HG03442 (cell line): ENCODE measurements around the gene JMJD1C.
A peak's percentile ranks its signal among the peaks of the same experiment; 100 is the strongest.
"Not testable (repeated sequence)": the region's sequence is repeated elsewhere in the genome, so short reads cannot be mapped to it uniquely, and the experiment has no call there.

Experiments used
- ATAC-seq: cut with Tn5 transposase; IDR thresholded peaks from one replicate; pipeline ENCODE4 v1.9.1; 2021; ENCODE audit warnings: mild to moderate bottlenecking, moderate library complexity; ENCODE audit not compliant: unreplicated experiment

JMJD1C gene, protein sequence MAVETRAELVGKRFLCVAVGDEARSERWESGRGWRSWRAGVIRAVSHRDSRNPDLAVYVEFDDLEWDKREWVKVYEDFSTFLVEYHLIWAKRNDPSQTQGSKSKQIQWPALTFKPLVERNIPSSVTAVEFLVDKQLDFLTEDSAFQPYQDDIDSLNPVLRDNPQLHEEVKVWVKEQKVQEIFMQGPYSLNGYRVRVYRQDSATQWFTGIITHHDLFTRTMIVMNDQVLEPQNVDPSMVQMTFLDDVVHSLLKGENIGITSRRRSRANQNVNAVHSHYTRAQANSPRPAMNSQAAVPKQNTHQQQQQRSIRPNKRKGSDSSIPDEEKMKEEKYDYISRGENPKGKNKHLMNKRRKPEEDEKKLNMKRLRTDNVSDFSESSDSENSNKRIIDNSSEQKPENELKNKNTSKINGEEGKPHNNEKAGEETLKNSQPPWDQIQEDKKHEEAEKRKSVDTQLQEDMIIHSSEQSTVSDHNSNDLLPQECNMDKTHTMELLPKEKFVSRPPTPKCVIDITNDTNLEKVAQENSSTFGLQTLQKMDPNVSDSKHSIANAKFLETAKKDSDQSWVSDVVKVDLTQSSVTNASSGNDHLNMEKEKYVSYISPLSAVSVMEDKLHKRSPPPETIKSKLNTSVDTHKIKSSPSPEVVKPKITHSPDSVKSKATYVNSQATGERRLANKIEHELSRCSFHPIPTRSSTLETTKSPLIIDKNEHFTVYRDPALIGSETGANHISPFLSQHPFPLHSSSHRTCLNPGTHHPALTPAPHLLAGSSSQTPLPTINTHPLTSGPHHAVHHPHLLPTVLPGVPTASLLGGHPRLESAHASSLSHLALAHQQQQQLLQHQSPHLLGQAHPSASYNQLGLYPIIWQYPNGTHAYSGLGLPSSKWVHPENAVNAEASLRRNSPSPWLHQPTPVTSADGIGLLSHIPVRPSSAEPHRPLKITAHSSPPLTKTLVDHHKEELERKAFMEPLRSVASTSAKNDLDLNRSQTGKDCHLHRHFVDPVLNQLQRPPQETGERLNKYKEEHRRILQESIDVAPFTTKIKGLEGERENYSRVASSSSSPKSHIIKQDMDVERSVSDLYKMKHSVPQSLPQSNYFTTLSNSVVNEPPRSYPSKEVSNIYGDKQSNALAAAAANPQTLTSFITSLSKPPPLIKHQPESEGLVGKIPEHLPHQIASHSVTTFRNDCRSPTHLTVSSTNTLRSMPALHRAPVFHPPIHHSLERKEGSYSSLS (N-terminal part only)

DNA sequence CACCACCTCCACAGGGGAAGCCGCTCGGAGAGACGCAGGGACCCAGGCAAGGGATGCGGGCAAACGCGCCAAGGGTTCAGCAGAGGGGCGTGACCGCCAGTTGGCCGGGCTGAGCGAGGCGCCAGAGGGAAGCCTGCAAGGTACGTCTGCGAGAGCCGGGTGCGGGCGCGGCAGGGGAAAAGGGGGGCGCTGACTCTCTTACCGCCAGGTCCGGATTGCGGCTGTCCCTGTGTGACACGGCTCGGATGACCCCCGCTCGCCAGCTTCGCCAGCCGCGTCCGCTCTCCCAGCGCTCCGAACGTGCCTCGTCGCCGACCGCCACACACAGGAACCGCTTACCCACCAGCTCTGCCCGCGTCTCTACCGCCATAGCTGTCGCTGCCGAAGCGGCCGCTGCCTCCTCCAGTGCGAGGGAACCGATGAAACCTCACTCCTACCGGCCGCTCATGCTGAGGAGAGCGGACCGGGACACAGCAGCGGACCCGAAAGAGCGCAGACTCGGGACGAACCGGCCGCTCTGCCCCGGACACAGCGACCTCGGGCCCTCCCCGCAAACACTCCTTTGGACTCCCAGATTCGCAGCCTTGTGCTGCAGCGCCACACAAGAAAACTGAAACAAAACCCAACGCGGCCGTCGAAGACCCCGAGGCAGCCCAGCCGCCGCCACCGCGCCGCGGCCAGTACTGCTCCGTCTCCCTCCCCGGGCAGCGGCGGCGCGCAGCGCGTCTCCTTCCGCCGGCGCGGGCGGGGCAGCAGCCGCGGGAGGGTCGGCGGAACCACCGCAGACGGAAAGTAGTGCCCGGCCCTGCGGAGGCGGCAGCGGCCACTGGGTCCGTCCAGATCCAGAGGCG is at the start of gene JMJD1C:
Gene JMJD1C, minus strand, starts transcription at position 685 of the 851 bp plus-strand sequence. Its CDS starts 315 bp downstream, at position 370.
- peak; percentile 67 for ATAC-seq

- ATAC-seq: no peak
Observed at GRCh38 chr10:63515002-63515763, 49.4 kb upstream of the JMJD1C start.

GRCh38 chr10:63506554-63506953 is 40.8 kb upstream of the JMJD1C start:
- ATAC-seq: no peak

- ATAC-seq: no peak
Observed at GRCh38 chr10:63505562-63505961, 39.8 kb upstream of the JMJD1C start.

DNA sequence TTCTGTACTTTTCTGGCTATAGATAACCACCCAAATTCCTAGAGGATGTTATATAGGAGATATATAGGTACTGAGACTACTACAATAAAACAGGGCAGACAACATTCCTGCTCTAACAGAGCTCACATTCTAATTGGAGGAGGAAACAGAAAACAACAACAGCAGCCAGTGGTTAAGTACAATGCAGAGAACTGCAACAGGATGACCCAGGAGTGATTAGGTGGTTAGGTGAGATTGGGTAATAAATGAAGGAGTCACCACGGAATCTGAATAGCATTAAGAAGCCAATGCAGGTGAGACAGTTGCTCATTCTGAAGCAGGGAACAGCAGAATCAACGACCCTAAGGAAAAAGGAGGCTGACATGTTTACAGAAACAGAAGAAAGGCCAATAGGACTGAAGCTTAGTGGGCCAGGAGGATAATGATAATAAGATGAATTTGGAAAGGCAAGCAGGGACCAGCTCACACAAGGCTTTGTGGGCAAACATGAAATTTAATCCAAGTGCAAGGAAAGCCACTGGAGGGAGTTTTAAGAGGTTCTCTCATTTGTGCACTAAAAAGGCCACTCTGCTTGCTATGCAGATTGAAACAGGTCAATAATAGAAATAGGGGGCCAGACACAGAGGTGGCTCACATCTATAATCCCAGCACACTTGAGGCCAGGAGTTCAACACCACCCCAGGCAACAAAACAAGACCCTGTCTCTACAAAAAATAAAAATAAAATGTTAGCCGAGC is 38.5 kb upstream of the JMJD1C start:
- no peak for ATAC-seq

GRCh38 chr10:63503395-63503794 is 37.6 kb upstream of the JMJD1C start:
- no peak for ATAC-seq

GRCh38 chr10:63502832-63503231 is 37.1 kb upstream of the JMJD1C start:
- no peak for ATAC-seq

DNA sequence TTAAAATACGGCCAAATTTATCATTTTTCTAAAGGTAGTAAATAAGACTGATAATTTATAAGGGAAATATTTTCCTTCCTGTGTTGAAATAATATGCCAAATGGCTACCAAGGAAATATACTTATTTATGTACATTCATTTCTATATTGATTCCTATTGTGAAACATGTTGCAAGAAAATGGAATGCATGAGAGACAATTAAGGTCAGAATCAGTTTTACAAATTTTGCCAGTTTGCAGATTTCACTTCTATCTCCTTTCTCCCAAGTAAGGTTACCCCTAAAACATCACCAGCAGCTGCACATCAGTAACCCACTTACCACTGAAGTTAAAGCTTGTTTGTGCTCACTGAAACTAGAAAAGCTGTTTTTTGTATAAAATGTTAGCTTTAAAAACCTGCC is 36.2 kb upstream of the JMJD1C start:
- ATAC-seq: no peak

DNA sequence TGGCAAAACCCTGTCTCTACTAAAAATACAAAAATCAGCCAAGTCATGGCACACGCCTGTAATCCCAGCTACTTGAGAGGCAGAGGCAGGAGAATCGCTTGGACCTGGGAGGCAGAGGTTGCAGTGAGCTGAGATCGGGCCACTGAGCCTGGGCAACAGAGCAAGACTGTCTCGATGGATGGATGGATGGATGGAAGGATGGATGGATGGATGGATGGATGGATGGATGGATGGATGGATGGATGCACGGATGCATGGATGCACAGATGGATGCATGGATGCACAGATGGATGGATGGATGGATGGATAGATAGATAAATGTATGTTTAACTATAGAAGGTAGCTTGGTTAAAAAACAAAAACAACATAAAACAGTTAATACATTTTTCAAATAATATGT is 34.8 kb upstream of the JMJD1C start:
- not testable (repeated sequence) for ATAC-seq

- no peak for ATAC-seq
Observed at GRCh38 chr10:63498665-63499064, 32.9 kb upstream of the JMJD1C start.

DNA sequence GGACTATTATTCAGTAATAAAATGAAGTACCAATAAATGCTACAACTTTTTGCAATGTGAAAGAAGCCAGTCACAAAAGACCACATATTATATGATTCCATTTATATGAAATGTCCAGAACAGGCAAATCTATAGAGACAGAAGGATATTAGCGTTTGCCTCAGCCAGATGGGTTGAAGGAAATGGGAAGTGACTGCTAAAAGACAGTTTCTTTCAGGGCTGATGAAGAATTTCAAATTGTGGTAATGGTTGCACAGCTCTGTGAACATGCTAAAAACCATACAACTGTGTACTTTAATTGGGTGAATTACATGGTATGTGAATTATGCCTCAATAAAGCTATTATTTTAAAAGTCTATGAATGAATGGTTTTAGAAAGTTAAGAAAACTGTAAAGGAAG is 31.5 kb upstream of the JMJD1C start:
- no peak for ATAC-seq

GRCh38 chr10:63496561-63496960 is 30.8 kb upstream of the JMJD1C start:
- no peak for ATAC-seq

DNA sequence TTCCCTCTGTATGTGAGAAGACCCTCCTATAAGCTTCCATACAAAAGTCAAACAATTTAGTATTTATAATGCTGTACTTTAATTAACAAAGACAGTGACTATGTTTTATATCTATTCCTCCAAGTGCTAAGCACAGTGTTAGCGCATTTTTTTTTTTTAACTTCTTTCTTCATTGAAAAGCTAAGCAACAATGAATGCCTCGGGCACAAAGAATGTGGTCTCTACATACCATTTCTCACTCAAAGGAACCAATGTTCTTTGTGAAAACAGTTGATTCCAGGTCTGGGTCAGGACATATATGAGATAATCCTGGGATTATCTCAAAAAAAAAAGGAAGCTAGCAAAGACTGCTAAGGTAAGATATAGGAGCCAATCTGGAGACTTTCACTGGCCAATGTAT is 29.2 kb upstream of the JMJD1C start:
- no peak for ATAC-seq

GRCh38 chr10:63493004-63493403 is 27.2 kb upstream of the JMJD1C start:
- ATAC-seq: no peak

DNA sequence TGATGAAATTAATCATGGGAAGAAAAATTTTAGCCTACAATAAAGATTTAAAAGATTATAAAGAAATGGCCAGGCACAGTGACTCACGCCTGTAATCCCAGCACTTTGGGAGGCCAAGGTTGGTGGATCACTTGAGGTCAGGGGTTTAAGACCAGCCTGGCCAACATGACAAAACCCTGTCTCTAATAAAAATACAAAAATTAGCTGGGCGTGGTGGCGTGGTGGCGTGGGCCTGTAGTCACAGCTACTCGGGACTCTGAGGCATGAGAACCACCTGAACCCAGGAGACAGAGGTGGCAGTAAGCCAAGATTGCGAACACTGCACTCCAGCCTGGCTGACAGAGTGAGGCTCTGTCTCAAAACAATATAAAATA is 26.5 kb upstream of the JMJD1C start:
- ATAC-seq: not testable (repeated sequence)

DNA sequence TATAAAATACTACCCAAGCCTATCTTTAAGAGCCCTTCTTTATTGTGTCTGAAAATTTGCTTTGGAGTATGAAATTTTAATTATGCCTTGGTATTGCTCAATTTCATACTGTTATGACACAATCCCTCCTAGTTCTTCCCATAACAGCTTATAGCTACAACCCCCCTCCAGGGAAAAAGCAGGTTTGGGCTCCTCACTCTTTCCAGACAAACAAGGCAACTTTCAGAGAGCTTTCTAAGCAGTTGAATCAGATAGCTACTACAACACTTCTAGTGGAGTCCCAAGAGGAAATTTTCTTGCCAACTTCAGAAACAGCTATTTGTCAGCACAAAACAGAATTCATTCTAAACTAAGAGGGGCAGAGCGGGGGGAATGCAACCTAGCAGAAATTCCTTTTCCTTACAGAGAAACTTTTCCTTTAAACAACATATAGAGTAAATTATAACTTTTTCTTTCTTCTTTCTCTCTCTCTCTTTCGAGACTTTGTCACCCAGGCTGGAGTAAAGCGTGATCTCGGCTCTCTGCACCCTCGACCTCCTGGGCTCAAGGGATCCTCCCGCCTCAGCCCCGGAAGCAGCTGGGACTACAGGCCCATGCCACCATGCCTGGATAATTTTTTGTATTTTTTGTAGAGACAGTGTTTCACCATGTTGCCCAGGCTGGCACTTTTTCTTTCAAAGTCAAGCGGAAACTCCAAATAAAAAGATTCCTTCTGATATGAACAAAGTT is 26.0 kb upstream of the JMJD1C start:
- ATAC-seq: no peak

GRCh38 chr10:63489838-63490237 is 24.1 kb upstream of the JMJD1C start:
- no peak for ATAC-seq

DNA sequence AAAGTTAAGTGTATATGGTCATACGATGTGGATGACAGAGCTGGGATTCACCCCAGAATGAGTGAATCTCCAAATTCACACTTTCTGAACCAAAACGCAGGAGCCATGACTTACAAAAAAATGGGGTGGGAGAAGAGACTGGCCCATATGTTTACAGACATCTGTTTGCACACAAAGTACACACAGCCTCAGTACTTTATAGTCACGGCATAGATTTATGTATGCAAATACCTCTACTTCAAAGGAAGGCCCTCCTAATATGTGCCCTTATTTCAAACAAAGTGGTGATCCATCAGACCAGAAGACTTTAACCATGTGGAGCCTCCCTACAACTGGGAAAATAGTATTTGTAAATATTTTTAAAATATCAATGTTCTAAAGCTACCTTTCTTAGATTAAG is 22.2 kb upstream of the JMJD1C start:
- no peak for ATAC-seq
